Small intestine (tissue), 7 donors: Measurements from ENCODE around the gene MTARC2. TPM values are rescaled to one million over a fixed set of nuclear protein-coding genes. Genes with fewer than 3 reads are reported as not detected.
"Not testable (repeated sequence)": the region's sequence is repeated elsewhere in the genome, so short reads cannot be mapped to it uniquely, and the experiment has no call there.

Experiments
- DNase-seq, 2 donors: peaks; one replicate each; pipeline versions ENCODE4 v3.0.0 to v3.0.0-alpha.2; 2013
- FAIRE-seq: peaks from 2 replicates; lab custom pipeline; 2012; peaks lifted over from hg19 to GRCh38; lab: Jason Lieb, UNC
- H3K27ac ChIP-seq, 3 donors: one replicate each; pipeline ENCODE4 v1.5.1; 2013; ENCODE audit warnings: low read length in 2 of 3, mild to moderate bottlenecking in 2 of 3, control low read depth in 1 of 3, inconsistent platforms in 1 of 3, low read depth in 1 of 3, moderate library complexity in 1 of 3
- H3K27me3 ChIP-seq, 3 donors: one replicate each; pipeline ENCODE4 v1.6.1; 2013; ENCODE audit warnings: low read length in 3 of 3, inconsistent platforms in 1 of 3; ENCODE audit not compliant: control insufficient read depth in 3 of 3, insufficient read depth in 3 of 3
- H3K36me3 ChIP-seq, 3 donors: one replicate each; pipeline ENCODE4 v1.6.1; 2013; ENCODE audit warnings: low read length in 3 of 3, inconsistent platforms in 1 of 3, low read depth in 1 of 3, mild to moderate bottlenecking in 1 of 3, moderate library complexity in 1 of 3; ENCODE audit not compliant: control insufficient read depth in 3 of 3, insufficient read depth in 2 of 3
- H3K4me1 ChIP-seq, 3 donors: one replicate each; pipeline ENCODE4 v1.6.1; 2013; ENCODE audit warnings: low read length in 2 of 3, inconsistent platforms in 1 of 3, low read depth in 1 of 3, mild to moderate bottlenecking in 1 of 3, moderate library complexity in 1 of 3; ENCODE audit not compliant: control insufficient read depth in 3 of 3, insufficient read depth in 2 of 3
- H3K4me3 ChIP-seq, 3 donors: one replicate each; pipeline ENCODE4 v1.5.1; 2013; ENCODE audit warnings: low read length in 3 of 3, control low read depth in 1 of 3, inconsistent platforms in 1 of 3, low read depth in 1 of 3, mild to moderate bottlenecking in 1 of 3, moderate library complexity in 1 of 3
- H3K9me3 ChIP-seq, 2 donors: one replicate each; pipeline ENCODE4 v1.6.1; 2013; ENCODE audit warnings: low read depth in 1 of 2, low read length in 1 of 2; ENCODE audit not compliant: control insufficient read depth in 2 of 2, insufficient read depth in 1 of 2
- WGBS, 3 donors: extraction: QIAGEN DNeasy Blood & Tissue Kit; methylation state at CpG; one replicate each; pipeline ENCODE4 v1.1.7; 2013; 5-methylcytosine and 5-hydroxymethylcytosine counted together
- polyA plus RNA-seq, 4 donors: library from polyadenylated mRNA; stranded (reverse) in 3 of 4; unstranded in 1 of 4; fragments of 200-250 nt in 3 of 4; fragments of 120-200 nt in 1 of 4; gene quantifications; one replicate each; pipeline versions ENCODE4 v1.2.1 to v1.2.3, GENCODE V29; 2013
- donor health status: healthy with polysubstance abuse.
- donor health status: control.
- donor health status: control.
- donor health status: Bipolar disorder and iron deficiency.
- donor health status: healthy.

The MTARC2 gene
- polyA plus RNA-seq, 4 donors = 31.8 to 93.5 (median 83.3) TPM

DNA sequence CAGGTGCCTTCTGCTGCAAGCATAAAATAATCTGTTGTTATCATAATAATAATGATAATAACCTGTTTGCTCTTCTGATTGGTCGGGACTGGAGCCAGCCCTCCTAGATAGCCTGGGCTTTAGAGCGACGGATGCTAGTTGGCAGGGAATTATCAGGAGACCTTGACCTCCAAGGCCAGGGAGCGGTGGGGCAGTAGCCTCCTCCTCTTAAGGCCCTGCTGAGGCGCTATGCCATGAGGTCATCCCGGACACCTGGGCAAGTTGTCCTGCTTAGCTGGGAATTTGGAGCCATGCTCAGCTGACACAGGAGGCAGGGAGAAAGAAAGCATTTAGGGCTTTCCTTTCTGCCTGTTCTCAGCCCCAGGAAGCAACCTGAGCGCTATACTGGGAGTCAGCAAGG lies 42.3 kb upstream of the MTARC2 start:
- Histone ChIP-seq H3K27ac (peak overlapping the region; percentile 44 to 74 (median 57)), H3K9me3 (peaks cover 0 to 5% of the 10 kb centered on the region in 2 donors), H3K4me1 (peaks cover 1 to 37% (median 19%) of the 10 kb centered on the region in 3 donors), H3K36me3 (no peaks in the 10 kb centered on the region), H3K4me3 (no peak overlapping the region), H3K27me3 (peaks cover 0 to 2% (median 0%) of the 10 kb centered on the region in 3 donors)
- DNase-seq = peak; percentile 45 to 96
- FAIRE-seq = no peak
- WGBS, 3 donors = 21 to 57% (median 29%) methylated on average over 7 of the region's 7 CpGs

- no peak for FAIRE-seq
- H3K4me1 ChIP-seq = peaks cover 0 to 38% (median 19%) of the 10 kb centered on the region in 3 donors
- peaks cover 0 to 5% of the 10 kb centered on the region in 2 donors for H3K9me3 ChIP-seq
- DNase-seq = peak in 1 of 2 donors; percentile 53
- whole genome bisulfite sequencing, 3 donors = 26 to 56% (median 33%) methylated on average over 9 of the region's 9 CpGs
- H3K36me3 ChIP-seq = no peaks in the 10 kb centered on the region
- H3K27ac ChIP-seq = peak overlapping the region; percentile 44 to 74 (median 57)
- no peak overlapping the region for H3K4me3 ChIP-seq
- H3K27me3 ChIP-seq = peaks cover 0 to 2% (median 0%) of the 10 kb centered on the region in 3 donors
Measured at GRCh38 chr1:220706480-220706879, 41.6 kb upstream of the MTARC2 start.

- DNase-seq (no peak), FAIRE-seq (no peak)
- Histone ChIP-seq H3K27ac (peak overlapping the region in 1 of 3 donors; percentile 74), H3K27me3 (peaks cover 0 to 2% (median 0%) of the 10 kb centered on the region in 3 donors), H3K4me3 (no peak overlapping the region), H3K4me1 (peaks cover 0 to 40% (median 19%) of the 10 kb centered on the region in 3 donors), H3K36me3 (no peaks in the 10 kb centered on the region), H3K9me3 (peaks cover 0 to 5% of the 10 kb centered on the region in 2 donors)
- WGBS, 3 donors = 66 to 83% (median 76%) methylated on average over 10 of the region's 10 CpGs
Measured at GRCh38 chr1:220707160-220707559, 41.0 kb upstream of the MTARC2 start.

DNA sequence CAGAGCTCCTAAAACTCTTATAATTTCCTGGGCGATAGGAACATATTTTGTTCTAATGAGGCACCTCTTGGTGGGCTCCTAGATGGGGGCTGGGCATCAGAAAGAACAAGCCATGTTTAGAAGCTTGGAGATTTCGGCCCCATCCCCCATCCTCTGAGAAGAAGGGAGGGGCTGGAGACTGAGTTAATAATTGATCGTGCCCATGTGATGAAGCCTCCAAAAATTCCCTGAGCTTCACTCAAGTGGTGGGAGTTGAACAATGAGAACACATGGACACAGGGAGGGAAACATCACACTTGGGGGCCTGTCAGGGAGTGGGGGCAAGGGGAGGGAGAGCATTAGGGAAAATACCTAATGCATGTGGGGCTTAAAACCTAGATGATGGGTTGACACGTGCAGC lies 39.9 kb upstream of the MTARC2 start:
- Histone ChIP-seq H3K4me3 (no peak overlapping the region), H3K36me3 (no peaks in the 10 kb centered on the region), H3K4me1 (peaks cover 0 to 40% (median 19%) of the 10 kb centered on the region in 3 donors), H3K27ac (no peak overlapping the region), H3K27me3 (no peaks in the 10 kb centered on the region), H3K9me3 (peaks cover 0 to 5% of the 10 kb centered on the region in 2 donors)
- FAIRE-seq (no peak), DNase-seq (peak in 1 of 2 donors; percentile 33)
- WGBS, 3 donors = 51 to 78% (median 77%) methylated on average over 4 of the region's 4 CpGs

- Histone ChIP-seq H3K27ac (peak overlapping the region; percentile 36 to 57 (median 51)), H3K4me1 (peaks cover 0 to 40% (median 19%) of the 10 kb centered on the region in 3 donors), H3K9me3 (peaks cover 0 to 5% of the 10 kb centered on the region in 2 donors), H3K27me3 (no peaks in the 10 kb centered on the region), H3K36me3 (no peaks in the 10 kb centered on the region), H3K4me3 (no peak overlapping the region)
- FAIRE-seq (no peak), DNase-seq (peak; percentile 67 to 94)
- WGBS, 3 donors = 9 to 49% (median 25%) methylated on average over 9 of the region's 9 CpGs
Measured at GRCh38 chr1:220708936-220709801, 39.0 kb upstream of the MTARC2 start.

DNA sequence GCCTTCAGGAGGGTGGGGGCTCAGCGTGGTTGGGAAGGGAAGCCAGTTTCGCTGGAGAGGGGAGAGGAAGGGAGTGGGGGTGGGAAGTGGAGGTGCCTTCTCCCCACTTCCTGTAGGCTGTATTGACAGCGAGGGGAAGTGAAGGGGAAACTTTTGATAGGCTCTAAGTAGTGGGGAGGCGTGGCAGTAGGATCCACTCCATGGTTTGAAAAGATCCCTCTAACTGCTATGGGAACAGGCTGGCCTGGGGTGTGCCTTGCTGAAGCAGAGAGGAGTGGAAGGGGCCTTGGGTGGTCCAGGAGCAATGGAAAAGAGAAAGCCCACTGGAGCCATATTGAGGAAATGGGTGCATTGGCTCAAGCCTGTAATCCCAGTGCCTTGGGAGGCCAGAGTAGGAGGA lies 37.8 kb upstream of the MTARC2 start:
- Histone ChIP-seq H3K36me3 (no peaks in the 10 kb centered on the region), H3K27ac (no peak overlapping the region), H3K4me1 (peaks cover 0 to 33% (median 14%) of the 10 kb centered on the region in 3 donors), H3K4me3 (no peak overlapping the region), H3K9me3 (peaks cover 0 to 10% of the 10 kb centered on the region in 2 donors), H3K27me3 (no peaks in the 10 kb centered on the region)
- no peak for DNase-seq
- FAIRE-seq = no peak
- 70 to 78% (median 72%) methylated on average over 4 of the region's 4 CpGs for WGBS, 3 donors

GRCh38 chr1:220711056-220711809 lies 36.9 kb upstream of the MTARC2 start:
- WGBS, 3 donors = 70 to 73% (median 72%) methylated on average over 9 of the region's 9 CpGs
- FAIRE-seq = no peak
- DNase-seq = no peak
- Histone ChIP-seq H3K9me3 (peaks cover 0 to 10% of the 10 kb centered on the region in 2 donors), H3K4me3 (no peak overlapping the region), H3K27me3 (no peaks in the 10 kb centered on the region), H3K36me3 (no peaks in the 10 kb centered on the region), H3K27ac (no peak overlapping the region), H3K4me1 (peaks cover 0 to 24% (median 12%) of the 10 kb centered on the region in 3 donors)

DNA sequence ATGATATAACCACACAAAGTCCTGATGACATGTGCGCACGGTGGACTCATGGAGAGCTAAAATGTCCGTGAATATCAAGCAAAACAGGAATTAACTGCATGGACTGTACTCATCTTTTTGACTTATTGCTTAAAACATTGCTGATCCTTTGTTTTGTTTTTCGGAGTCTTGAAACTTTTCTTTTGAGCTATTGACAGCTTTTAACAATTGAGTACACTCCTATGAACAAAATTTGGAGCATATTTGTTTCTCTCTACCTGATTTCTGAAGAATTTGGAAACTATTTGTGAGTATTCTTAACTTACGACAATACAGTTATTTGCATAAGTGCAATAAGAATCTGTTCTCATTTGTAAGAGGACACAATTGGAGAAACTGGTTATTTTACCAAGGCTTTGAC lies 32.1 kb upstream of the MTARC2 start:
- not testable (repeated sequence) for FAIRE-seq

More for the DNA sequence above, 32.1 kb upstream of the MTARC2 start:
- H3K4me3 ChIP-seq, H3K4me1 ChIP-seq, H3K36me3 ChIP-seq, DNase-seq, H3K27ac ChIP-seq, H3K9me3 ChIP-seq, H3K27me3 ChIP-seq: not testable (repeated sequence)
- 95 to 96% (median 95%) methylated on average over 5 of the region's 5 CpGs for WGBS, 3 donors
